Fibroblast of lung (primary cell): ENCODE measurements around the gene PARK7. TPM values are rescaled to one million over a fixed set of nuclear protein-coding genes. Genes with fewer than 3 reads are reported as not detected.

Experiments used
- DNase-seq, 2 donors: peaks; one replicate each; pipeline versions ENCODE4 v3.0.0 to v3.0.0-alpha.2; 2010; ENCODE audit warnings: low read depth in 2 of 2
- H2AFZ ChIP-seq: 2 replicates; pipeline ENCODE4 v1.5.1; 2012; ENCODE audit warnings: low read length, control low read depth, inconsistent platforms
- H3K27ac ChIP-seq: 2 replicates; pipeline ENCODE4 v1.5.1; 2011; ENCODE audit warnings: low read length, control low read depth; ENCODE audit not compliant: insufficient read depth
- H3K27me3 ChIP-seq: 2 replicates; pipeline ENCODE4 v1.5.1; 2011; ENCODE audit warnings: mild to moderate bottlenecking, low read length; ENCODE audit not compliant: control insufficient read depth, insufficient read depth
- H3K36me3 ChIP-seq: 2 replicates; pipeline ENCODE4 v1.5.1; 2011; ENCODE audit warnings: low read length; ENCODE audit not compliant: control insufficient read depth, insufficient read depth
- H3K4me1 ChIP-seq: 2 replicates; pipeline ENCODE4 v1.5.1; 2011; ENCODE audit warnings: low read length; ENCODE audit not compliant: control insufficient read depth, insufficient read depth; ENCODE audit errors: extremely low read depth
- H3K4me2 ChIP-seq: 2 replicates; pipeline ENCODE4 v1.5.1; 2011; ENCODE audit warnings: low read length, control low read depth; ENCODE audit not compliant: insufficient read depth; ENCODE audit errors: extremely low read depth
- H3K4me3 ChIP-seq, 4 experiments: fragments of 200-600 bp in 1 of 4; sonication (generic) in 1 of 4; replicated peaks in 1 of 4; 2 replicates each; pipeline ENCODE4 v1.5.1; 2011 to 2016; ENCODE audit warnings: low read length in 4 of 4, low read depth in 3 of 4, mild to moderate bottlenecking in 3 of 4, control low read depth in 2 of 4, inconsistent platforms in 1 of 4, mixed read lengths in 1 of 4; ENCODE audit not compliant: insufficient read depth in 1 of 4; ENCODE audit errors: control extremely low read depth in 1 of 4
- H3K79me2 ChIP-seq: 2 replicates; pipeline ENCODE4 v1.5.1; 2012; ENCODE audit warnings: mild to moderate bottlenecking, low read length, inconsistent platforms; ENCODE audit not compliant: control insufficient read depth, insufficient read depth
- H3K9ac ChIP-seq: 2 replicates; pipeline ENCODE4 v1.5.1; 2011; ENCODE audit warnings: mild to moderate bottlenecking, low read length, control low read depth; ENCODE audit not compliant: insufficient read depth
- H3K9me3 ChIP-seq: 2 replicates; pipeline ENCODE4 v1.5.1; 2012; ENCODE audit warnings: low read depth, low read length; ENCODE audit not compliant: control insufficient read depth, insufficient read depth
- H4K20me1 ChIP-seq: 2 replicates; pipeline ENCODE4 v1.5.1; 2011; ENCODE audit warnings: low read length; ENCODE audit not compliant: control insufficient read depth, insufficient read depth; ENCODE audit errors: extremely low read depth
- EZH2 ChIP-seq: IDR thresholded peaks from 2 replicates; pipeline ENCODE4 v1.5.1; 2012; ENCODE audit warnings: low read length, control low read depth, mild to moderate bottlenecking; ENCODE audit errors: missing control alignments
- polyA plus RNA-seq, 2 donors: library from polyadenylated mRNA; depleted of rRNA in 1 of 2; stranded (reverse) in 1 of 2; unstranded in 1 of 2; fragments of >200 nt; gene quantifications; 2 replicates each; pipeline ENCODE4 v1.2.1, GENCODE V29; 2011 to 2012; ENCODE audit warnings: missing spikeins in 1 of 2
- total RNA-seq: library from RNA; depleted of rRNA; stranded (reverse); fragments of >200 nt; gene quantifications from 2 replicates; pipeline ENCODE4 v1.2.1, GENCODE V29; 2014
- TF ChIP-seq, protein P1 (sequence below), 2 donors: IDR thresholded peaks in 1 of 2; conservative IDR thresholded peaks in 1 of 2; 1 replicate in 1 of 2; 2 replicates in 1 of 2; pipeline ENCODE4 v1.5.1; 2011 to 2012; ENCODE audit warnings: low read length in 2 of 2, control low read depth in 1 of 2, inconsistent platforms in 1 of 2, low read depth in 1 of 2, mild to moderate bottlenecking in 1 of 2

Gene PARK7
- total and polyA plus RNA-seq, 2 donors (not counting 1 experiment from before 2014, with no cell fraction given): 264 to 513 TPM

DNA sequence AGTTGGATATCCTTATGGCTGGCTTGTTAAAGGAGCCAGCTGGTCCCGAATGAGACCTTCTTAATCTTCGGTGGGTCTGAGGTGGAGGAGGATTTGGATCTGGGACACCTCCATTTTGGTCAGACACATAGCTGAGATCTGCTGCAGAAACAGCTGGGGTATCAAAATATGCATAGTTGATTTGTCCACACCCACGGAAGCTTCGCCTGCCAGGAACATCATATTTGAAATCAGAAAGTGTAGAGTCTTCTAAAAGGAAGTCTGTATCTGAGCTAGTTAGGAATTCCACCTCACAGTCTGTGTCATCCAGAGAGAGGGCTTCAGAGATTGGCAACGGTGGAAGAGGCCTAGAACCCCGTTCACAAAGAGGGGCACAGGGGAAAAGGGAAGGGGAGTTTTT lies 52.3 kb downstream of the PARK7 start:
- H3K79me2 ChIP-seq: peaks cover 55% of the 10 kb centered on the region
- no peaks in the 10 kb centered on the region for H3K9me3 ChIP-seq
- H3K4me1 ChIP-seq: peaks cover 34% of the 10 kb centered on the region
- no peak overlapping the region for H3K27ac ChIP-seq
- H3K36me3 ChIP-seq: peaks cover 21% of the 10 kb centered on the region
- no peak overlapping the region for H2AFZ ChIP-seq
- no peak overlapping the region for H3K9ac ChIP-seq
- no peak overlapping the region for H3K4me3 ChIP-seq
- DNase-seq: peak in 1 of 2 donors; percentile 38
- TF ChIP-seq, protein P1, sequence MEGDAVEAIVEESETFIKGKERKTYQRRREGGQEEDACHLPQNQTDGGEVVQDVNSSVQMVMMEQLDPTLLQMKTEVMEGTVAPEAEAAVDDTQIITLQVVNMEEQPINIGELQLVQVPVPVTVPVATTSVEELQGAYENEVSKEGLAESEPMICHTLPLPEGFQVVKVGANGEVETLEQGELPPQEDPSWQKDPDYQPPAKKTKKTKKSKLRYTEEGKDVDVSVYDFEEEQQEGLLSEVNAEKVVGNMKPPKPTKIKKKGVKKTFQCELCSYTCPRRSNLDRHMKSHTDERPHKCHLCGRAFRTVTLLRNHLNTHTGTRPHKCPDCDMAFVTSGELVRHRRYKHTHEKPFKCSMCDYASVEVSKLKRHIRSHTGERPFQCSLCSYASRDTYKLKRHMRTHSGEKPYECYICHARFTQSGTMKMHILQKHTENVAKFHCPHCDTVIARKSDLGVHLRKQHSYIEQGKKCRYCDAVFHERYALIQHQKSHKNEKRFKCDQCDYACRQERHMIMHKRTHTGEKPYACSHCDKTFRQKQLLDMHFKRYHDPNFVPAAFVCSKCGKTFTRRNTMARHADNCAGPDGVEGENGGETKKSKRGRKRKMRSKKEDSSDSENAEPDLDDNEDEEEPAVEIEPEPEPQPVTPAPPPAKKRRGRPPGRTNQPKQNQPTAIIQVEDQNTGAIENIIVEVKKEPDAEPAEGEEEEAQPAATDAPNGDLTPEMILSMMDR (conservative IDR thresholded peaks at IDR 0.05 in 1 of 2, IDR thresholded peaks at IDR 0.05 in 1 of 2; ENCODE audit: low read depth in 1 of 2, low read length in 2 of 2): no peak
- no peak for TF ChIP-seq EZH2
- no peaks in the 10 kb centered on the region for H3K27me3 ChIP-seq
- H3K4me2 ChIP-seq: no peak overlapping the region
- H4K20me1 ChIP-seq: no peaks in the 10 kb centered on the region

DNA sequence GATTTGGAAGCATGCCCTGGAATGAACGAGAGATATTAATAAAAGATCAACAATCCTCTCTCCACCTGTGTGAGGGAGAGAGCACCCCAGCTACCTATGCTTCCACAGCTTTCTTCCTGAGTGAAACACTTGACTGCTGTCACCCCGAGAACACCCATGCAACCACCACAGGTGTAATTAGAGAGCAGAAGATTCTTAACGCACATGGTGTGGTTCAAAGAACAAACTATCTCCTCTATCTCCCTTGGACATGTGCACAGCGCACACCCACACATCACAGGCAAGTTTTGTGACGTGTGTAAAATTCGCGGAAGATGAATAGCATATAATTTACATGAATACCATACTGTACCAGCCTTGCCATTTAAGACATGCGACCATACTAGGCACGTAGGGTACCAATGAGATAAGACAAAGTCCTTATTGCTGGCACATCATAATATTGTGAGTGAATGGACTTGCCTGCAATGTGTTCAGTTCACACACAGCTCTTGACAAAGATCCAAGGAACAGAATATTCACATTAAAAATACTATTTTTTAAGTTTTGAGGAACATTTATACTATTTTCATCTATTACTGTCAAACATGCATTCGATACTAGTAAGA lies 53.0 kb downstream of the PARK7 start:
- Histone ChIP-seq H3K4me1 (peaks cover 34% of the 10 kb centered on the region), H3K27me3 (no peaks in the 10 kb centered on the region), H3K27ac (peak overlapping the region; percentile 29), H3K9ac (no peak overlapping the region), H3K9me3 (no peaks in the 10 kb centered on the region), H3K36me3 (peaks cover 21% of the 10 kb centered on the region), H2AFZ (no peak overlapping the region), H4K20me1 (no peaks in the 10 kb centered on the region), H3K79me2 (peaks cover 61% of the 10 kb centered on the region), H3K4me3 (no peak overlapping the region), H3K4me2 (no peak overlapping the region)
- TF ChIP-seq EZH2: no peak
- TF ChIP-seq, protein P1 (conservative IDR thresholded peaks at IDR 0.05 in 1 of 2, IDR thresholded peaks at IDR 0.05 in 1 of 2; ENCODE audit: low read depth in 1 of 2, low read length in 2 of 2): no peak
- DNase-seq: peak in 1 of 2 donors; percentile 7

GRCh38 chr1:8015036-8015808 lies 53.7 kb downstream of the PARK7 start:
- no peaks in the 10 kb centered on the region for H3K9me3 ChIP-seq
- H3K4me2 ChIP-seq: peak overlapping the region; percentile 6
- DNase-seq: peak; percentile 86 to 90
- peak overlapping the region; percentile 29 for H3K27ac ChIP-seq
- no peaks in the 10 kb centered on the region for H4K20me1 ChIP-seq
- TF ChIP-seq, protein P1 (conservative IDR thresholded peaks at IDR 0.05 in 1 of 2, IDR thresholded peaks at IDR 0.05 in 1 of 2; ENCODE audit: low read depth in 1 of 2, low read length in 2 of 2): peak; percentile 56 to 64
- TF ChIP-seq EZH2: no peak
- no peaks in the 10 kb centered on the region for H3K27me3 ChIP-seq
- H3K4me1 ChIP-seq: peaks cover 32% of the 10 kb centered on the region
- H3K4me3 ChIP-seq: peak overlapping the region in 2 of 4 experiments; percentile 6 to 43
- H2AFZ ChIP-seq: no peak overlapping the region
- peaks cover 69% of the 10 kb centered on the region for H3K79me2 ChIP-seq
- peaks cover 16% of the 10 kb centered on the region for H3K36me3 ChIP-seq
- no peak overlapping the region for H3K9ac ChIP-seq
